Heart left ventricle (tissue), 16 donors: ENCODE data around the gene EHMT1. TPM values are rescaled to one million over a fixed set of nuclear protein-coding genes. Genes with fewer than 3 reads are reported as not detected.

Experiments
- ATAC-seq, 4 donors: fragments of 200-7000 bp; cut with Tn5 transposase; one replicate each; pipeline ENCODE4 v1.9.1; 2020 to 2022; ENCODE audit warnings: moderate library complexity in 4 of 4, mild to moderate bottlenecking in 3 of 4, moderate number of reproducible peaks in 1 of 4
- DNase-seq, 5 donors: peaks; one replicate each; pipeline ENCODE4 v3.0.0-alpha.2; 2020
- H3K27ac ChIP-seq, 12 donors: fragments of 200-600 bp; sonication (generic) in 4 of 12; one replicate each; pipeline versions ENCODE4 v1.5.0 to v1.8.0; 2016 to 2022; ENCODE audit warnings: mild to moderate bottlenecking in 2 of 12
- H3K27me3 ChIP-seq, 9 donors: fragments of 200-600 bp; sonication (generic) in 2 of 9; one replicate each; pipeline versions ENCODE4 v1.5.1 to v1.8.0; 2016 to 2022; ENCODE audit warnings: mild to moderate bottlenecking in 3 of 9
- H3K36me3 ChIP-seq, 9 donors: fragments of 200-600 bp; sonication (generic) in 2 of 9; one replicate each; pipeline versions ENCODE4 v1.5.0 to v1.8.0; 2018 to 2022; ENCODE audit warnings: mild to moderate bottlenecking in 2 of 9
- H3K4me1 ChIP-seq, 12 donors: fragments of 200-600 bp; sonication (generic) in 4 of 12; one replicate each; pipeline versions ENCODE4 v1.5.0 to v1.8.0; 2016 to 2022; ENCODE audit warnings: mild to moderate bottlenecking in 3 of 12
- H3K4me3 ChIP-seq, 12 donors: fragments of 200-600 bp; sonication (generic) in 4 of 12; one replicate each; pipeline versions ENCODE4 v1.5.0 to v1.8.0; 2017 to 2022; ENCODE audit warnings: mild to moderate bottlenecking in 9 of 12, moderate library complexity in 4 of 12
- H3K9me3 ChIP-seq, 12 donors: fragments of 200-600 bp; sonication (generic) in 4 of 12; one replicate each; pipeline versions ENCODE4 v1.5.0 to v1.8.0; 2016 to 2022; ENCODE audit warnings: mild to moderate bottlenecking in 1 of 12
- POLR2A ChIP-seq, 2 donors: fragments of 450-650 bp; IDR thresholded peaks; one replicate each; pipeline ENCODE4 v1.6.1; 2017; ENCODE audit warnings: antibody characterized with exemption in 2 of 2, mild to moderate bottlenecking in 2 of 2, moderate library complexity in 2 of 2
- WGBS, 4 donors: extraction: QIAGEN DNeasy Blood & Tissue Kit in 2 of 4; methylation state at CpG; one replicate each; pipeline versions ENCODE4 v1.1.5 to v1.1.7; 2013 to 2018; 5-methylcytosine and 5-hydroxymethylcytosine counted together
- intact Hi-C, 10 donors: fragments of 100-400 bp; cut with DNase I; formaldehyde crosslinking; loops; one replicate each; pipeline versions ENCODE4 v1.11.1 to v1.14.2; 2022
- polyA plus RNA-seq, 2 donors: library from polyadenylated mRNA; stranded (reverse); fragments of 200-250 nt; gene quantifications; one replicate each; pipeline ENCODE4 v1.2.3, GENCODE V29; 2013
- total RNA-seq, 9 donors: library from RNA; depleted of rRNA in 2 of 9; stranded (reverse); fragments of >200 nt in 2 of 9; fragmentation: NEBNext Ultra II Directional in 3 of 9; extraction: Animal tissue kit (Norgen Biotek cat#: 25700) in 3 of 9; gene quantifications; one replicate each; pipeline versions ENCODE4 v1.1.0 to v1.2.4, GENCODE V29; 2016 to 2023
- TF ChIP-seq, protein P1 (sequence below), 12 donors: fragments of 200-600 bp; sonication (generic) in 4 of 12; IDR thresholded peaks; one replicate each; pipeline versions ENCODE4 v1.5.0 to v1.8.0; 2018 to 2022; ENCODE audit warnings: antibody characterized with exemption in 12 of 12, mild to moderate bottlenecking in 5 of 12
- donor health status: ischemic (EF 13 %, LVEDD 7.1; RV severe dilation, severe dysfunction).
- donor health status: healthy with polysubstance abuse.
- donor health status: DM: no; HTN: yes; CAD: no.
- donor health status: DM: no; HTN: no; CAD: no.
- donor health status: ischemic (EF 25% LVEDD 6.9; RV normal size, moderate dysfunction).
- donor health status: ischemic (EF 25% LVEDD 5.7; RV mildly dilated, moderate dysfunction).
- donor health status: healthy.
- donor health status: DM: yes; HTN: yes; CAD: no.
- donor health status: ischemic (EF 35%, LVEDD 5.7; RV mildly dilated, moderate dysfunction).
- donor health status: nonischemic (EF 11% LVEDD 7.7; RV severe dilation, severe dysfunction).
- donor health status: DM: yes; HTN: yes; CAD: no.
- donor health status: PGD.
- donor health status: ischemic (EF 29% LVEDD 5.4; RV normal size, mild dysfunction).
- donor health status: nonischemic (EF 23%, LVEDD 6.1; RV moderate dilation, normal function).

Gene EHMT1
- total and polyA plus RNA-seq, 11 donors: 24.5 to 55.9 (median 28.9) TPM

DNA sequence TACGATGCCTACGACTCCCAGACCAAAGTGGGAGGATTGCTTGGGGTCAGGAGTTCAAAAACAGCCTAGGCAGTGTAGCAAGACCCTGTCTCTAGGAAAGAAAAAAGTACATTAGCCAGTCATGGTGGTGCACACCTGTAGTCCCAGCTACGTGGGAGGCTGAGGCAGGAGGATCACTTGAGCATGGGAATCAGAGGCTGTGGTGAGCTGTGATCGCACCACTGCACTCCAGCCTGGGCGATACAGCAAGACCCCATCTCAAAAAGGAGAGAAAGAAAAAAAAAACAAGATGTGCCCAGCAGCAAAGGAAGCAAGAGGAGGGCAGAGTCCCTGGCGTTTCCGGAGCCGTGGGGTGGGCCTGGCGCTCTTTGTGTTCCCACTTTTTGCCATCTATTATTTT, 179.3 kb downstream of the EHMT1 start:
- intact Hi-C loops: no loop called here
- Histone ChIP-seq H3K36me3 (peaks cover 0 to 95% (median 89%) of the 10 kb centered on the region in 9 donors), H3K27me3 (no peaks in the 10 kb centered on the region), H3K27ac (no peak overlapping the region), H3K4me1 (no peaks in the 10 kb centered on the region), H3K9me3 (no peaks in the 10 kb centered on the region), H3K4me3 (no peak overlapping the region)
- 97 to 98% (median 98%) methylated on average over 9 of the region's 9 CpGs for WGBS, 4 donors
- no peak for ATAC-seq
- no peak for TF ChIP-seq POLR2A (IDR thresholded peaks at IDR 0.05)
- TF ChIP-seq, protein P1, sequence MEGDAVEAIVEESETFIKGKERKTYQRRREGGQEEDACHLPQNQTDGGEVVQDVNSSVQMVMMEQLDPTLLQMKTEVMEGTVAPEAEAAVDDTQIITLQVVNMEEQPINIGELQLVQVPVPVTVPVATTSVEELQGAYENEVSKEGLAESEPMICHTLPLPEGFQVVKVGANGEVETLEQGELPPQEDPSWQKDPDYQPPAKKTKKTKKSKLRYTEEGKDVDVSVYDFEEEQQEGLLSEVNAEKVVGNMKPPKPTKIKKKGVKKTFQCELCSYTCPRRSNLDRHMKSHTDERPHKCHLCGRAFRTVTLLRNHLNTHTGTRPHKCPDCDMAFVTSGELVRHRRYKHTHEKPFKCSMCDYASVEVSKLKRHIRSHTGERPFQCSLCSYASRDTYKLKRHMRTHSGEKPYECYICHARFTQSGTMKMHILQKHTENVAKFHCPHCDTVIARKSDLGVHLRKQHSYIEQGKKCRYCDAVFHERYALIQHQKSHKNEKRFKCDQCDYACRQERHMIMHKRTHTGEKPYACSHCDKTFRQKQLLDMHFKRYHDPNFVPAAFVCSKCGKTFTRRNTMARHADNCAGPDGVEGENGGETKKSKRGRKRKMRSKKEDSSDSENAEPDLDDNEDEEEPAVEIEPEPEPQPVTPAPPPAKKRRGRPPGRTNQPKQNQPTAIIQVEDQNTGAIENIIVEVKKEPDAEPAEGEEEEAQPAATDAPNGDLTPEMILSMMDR (IDR thresholded peaks at IDR 0.05): no peak
- DNase-seq: no peak

DNA sequence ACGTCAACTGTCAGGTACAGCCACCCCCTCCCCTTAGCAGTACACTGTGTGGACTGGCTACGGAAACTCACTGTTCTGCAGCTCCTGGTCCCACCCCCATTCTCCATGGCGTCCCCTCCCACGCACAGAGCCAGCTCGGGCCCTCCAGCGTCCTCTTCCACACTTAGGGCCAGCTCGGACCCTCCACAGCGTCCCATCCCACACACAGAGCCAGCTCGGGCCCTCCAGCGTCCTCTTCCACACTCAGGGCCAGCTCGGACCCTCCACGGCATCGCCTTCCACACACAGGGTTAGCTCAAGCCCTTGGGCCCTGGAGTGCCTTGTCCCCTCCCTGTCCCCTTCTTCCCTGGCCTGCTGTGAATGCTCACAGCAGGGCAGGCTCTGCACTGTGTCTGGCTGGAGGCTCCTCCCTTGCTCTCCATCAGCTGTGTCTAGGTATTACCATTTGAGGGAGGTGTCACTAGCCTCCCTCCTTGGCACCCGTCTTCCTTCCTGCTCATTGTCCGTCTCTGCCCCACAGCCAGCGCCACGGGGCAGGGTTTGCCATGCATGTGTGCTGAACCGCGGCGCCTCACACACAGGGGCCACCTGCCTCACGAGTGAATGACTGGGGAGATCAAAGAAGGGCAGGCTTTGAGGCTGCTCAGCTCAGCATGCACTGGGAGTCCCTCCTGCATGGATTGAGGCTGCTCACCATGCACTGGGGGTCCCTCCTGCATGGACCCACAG, 180.3 kb downstream of the EHMT1 start:
- H3K36me3 ChIP-seq: peaks cover 0 to 95% (median 91%) of the 10 kb centered on the region in 9 donors
- no peak overlapping the region for H3K27ac ChIP-seq
- ATAC-seq: peak in 1 of 4 donors; percentile 19
- H3K9me3 ChIP-seq: no peaks in the 10 kb centered on the region
- intact Hi-C loops: no loop called here
- H3K27me3 ChIP-seq: no peaks in the 10 kb centered on the region
- H3K4me3 ChIP-seq: no peak overlapping the region
- no peaks in the 10 kb centered on the region for H3K4me1 ChIP-seq
- DNase-seq: no peak
- 88 to 94% (median 93%) methylated on average over 20 to 21 of the region's 21 CpGs for WGBS, 4 donors
- no peak for TF ChIP-seq POLR2A (IDR thresholded peaks at IDR 0.05)
- TF ChIP-seq, protein P1 (IDR thresholded peaks at IDR 0.05): no peak

DNA sequence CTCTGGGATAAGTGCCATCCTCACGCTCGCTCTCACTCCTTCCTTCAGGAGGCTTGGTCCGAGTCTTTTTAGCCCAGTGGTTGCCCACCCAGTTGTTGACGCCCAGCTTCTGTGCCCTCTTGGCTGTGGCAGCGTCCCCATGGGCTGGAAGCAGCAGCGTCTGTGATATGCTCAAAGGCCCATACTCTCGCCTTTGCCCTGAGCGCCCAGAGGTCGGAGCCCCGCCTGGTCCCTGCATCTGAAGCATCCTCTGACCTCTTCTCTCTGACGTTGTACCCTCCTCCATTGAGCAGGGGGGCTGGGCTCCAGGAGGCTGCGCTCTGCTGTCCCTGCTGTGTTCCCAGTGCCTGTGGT, 180.8 kb downstream of the EHMT1 start:
- intact Hi-C loops: no loop called here
- 92 to 96% (median 93%) methylated on average over 12 of the region's 12 CpGs for WGBS, 4 donors
- H3K36me3 ChIP-seq: peaks cover 0 to 93% (median 88%) of the 10 kb centered on the region in 9 donors

More for the DNA sequence above, 180.8 kb downstream of the EHMT1 start:
- Histone ChIP-seq H3K27ac (no peak overlapping the region), H3K4me1 (no peaks in the 10 kb centered on the region), H3K27me3 (no peaks in the 10 kb centered on the region), H3K4me3 (no peak overlapping the region), H3K9me3 (no peaks in the 10 kb centered on the region)
- TF ChIP-seq POLR2A (IDR thresholded peaks at IDR 0.05): no peak
- TF ChIP-seq, protein P1 (IDR thresholded peaks at IDR 0.05): no peak
- no peak for ATAC-seq
- DNase-seq: no peak
